ENCODE results near the gene PSME3IP1.

GRCh38 chr16:57190136-57190535 is 4.3 kb upstream of the PSME3IP1 start:
- TF ChIP-seq POLR2A (IDR thresholded peaks at IDR 0.05): no peak
- TF ChIP-seq CTCF (IDR thresholded peaks at IDR 0.05): no peak
